Esophagus (tissue), 2 donors: ENCODE results near the gene TRIM6. TPM values are rescaled to one million over a fixed set of nuclear protein-coding genes. Genes with fewer than 3 reads are reported as not detected.

ENCODE experiments used
- H3K27ac ChIP-seq, 2 donors: one replicate each; pipeline ENCODE4 v1.5.1; 2013; ENCODE audit warnings: low read depth in 2 of 2, mild to moderate bottlenecking in 2 of 2, inconsistent platforms in 1 of 2, low read length in 1 of 2, moderate library complexity in 1 of 2
- H3K27me3 ChIP-seq, 2 donors: one replicate each; pipeline ENCODE4 v1.6.1; 2013; ENCODE audit warnings: low read length in 2 of 2, control low read depth in 1 of 2, mild to moderate bottlenecking in 1 of 2; ENCODE audit not compliant: insufficient read depth in 2 of 2, control insufficient read depth in 1 of 2
- H3K36me3 ChIP-seq, 2 donors: one replicate each; pipeline ENCODE4 v1.6.1; 2013; ENCODE audit warnings: low read length in 1 of 2; ENCODE audit not compliant: control insufficient read depth in 2 of 2, insufficient read depth in 2 of 2
- H3K4me1 ChIP-seq, 2 donors: one replicate each; pipeline ENCODE4 v1.6.1; 2013; ENCODE audit warnings: low read length in 1 of 2; ENCODE audit not compliant: control insufficient read depth in 2 of 2, insufficient read depth in 2 of 2
- H3K4me3 ChIP-seq, 2 donors: one replicate each; pipeline ENCODE4 v1.5.1; 2013; ENCODE audit warnings: low read length in 2 of 2, mild to moderate bottlenecking in 2 of 2, low read depth in 1 of 2, moderate library complexity in 1 of 2
- H3K9me3 ChIP-seq, 2 donors: one replicate each; pipeline ENCODE4 v1.6.1; 2013; ENCODE audit warnings: mild to moderate bottlenecking in 2 of 2, low read depth in 1 of 2, low read length in 1 of 2, moderate library complexity in 1 of 2; ENCODE audit not compliant: control insufficient read depth in 2 of 2, insufficient read depth in 1 of 2
- WGBS, 2 donors: extraction: QIAGEN DNeasy Blood & Tissue Kit; methylation state at CpG; one replicate each; pipeline ENCODE4 v1.1.7; 2013; 5-methylcytosine and 5-hydroxymethylcytosine counted together
- polyA plus RNA-seq, 2 donors: library from polyadenylated mRNA; stranded (reverse); fragments of 200-250 nt; gene quantifications; one replicate each; pipeline ENCODE4 v1.2.3, GENCODE V29; 2013
- donor health status: healthy with polysubstance abuse.
- donor health status: Bipolar disorder and iron deficiency.

TRIM6 gene
- polyA plus RNA-seq, 2 donors = 4.9 to 5.2 TPM

DNA sequence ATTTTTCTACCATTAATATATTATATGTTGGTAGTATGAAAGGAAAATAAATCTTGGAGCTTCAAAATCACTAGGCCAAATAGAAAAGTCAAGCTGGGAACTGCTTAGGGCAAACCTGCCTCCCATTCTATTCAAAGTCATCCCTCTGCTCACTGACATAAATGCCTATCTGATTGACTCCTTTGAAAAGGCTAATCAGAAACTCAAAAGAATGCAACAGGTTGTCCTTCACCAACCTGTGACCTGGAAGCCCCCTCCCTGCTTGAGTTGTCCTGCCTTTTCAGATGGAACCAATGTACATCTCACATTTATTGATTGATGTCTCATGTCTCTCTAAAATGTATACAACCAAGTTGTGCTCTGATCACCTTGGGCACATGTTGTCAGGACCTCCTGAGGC lies 25.1 kb downstream of the TRIM6 start:
- Histone ChIP-seq H3K27me3 (no peaks in the 10 kb centered on the region), H3K27ac (peak overlapping the region; percentile 3 to 30), H3K4me1 (peaks cover 3 to 5% of the 10 kb centered on the region in 2 donors), H3K9me3 (no peaks in the 10 kb centered on the region), H3K4me3 (no peak overlapping the region), H3K36me3 (no peaks in the 10 kb centered on the region)

- H3K27ac ChIP-seq = no peak overlapping the region
- no peaks in the 10 kb centered on the region for H3K27me3 ChIP-seq
- no peaks in the 10 kb centered on the region for H3K36me3 ChIP-seq
- no peaks in the 10 kb centered on the region for H3K9me3 ChIP-seq
- WGBS, 2 donors = 87 to 94% methylated on average over 3 of the region's 3 CpGs
- peaks cover 3 to 5% of the 10 kb centered on the region in 2 donors for H3K4me1 ChIP-seq
- no peak overlapping the region for H3K4me3 ChIP-seq
These were observed 26.4 kb downstream of the TRIM6 start for GRCh38 chr11:5622802-5623201.

DNA sequence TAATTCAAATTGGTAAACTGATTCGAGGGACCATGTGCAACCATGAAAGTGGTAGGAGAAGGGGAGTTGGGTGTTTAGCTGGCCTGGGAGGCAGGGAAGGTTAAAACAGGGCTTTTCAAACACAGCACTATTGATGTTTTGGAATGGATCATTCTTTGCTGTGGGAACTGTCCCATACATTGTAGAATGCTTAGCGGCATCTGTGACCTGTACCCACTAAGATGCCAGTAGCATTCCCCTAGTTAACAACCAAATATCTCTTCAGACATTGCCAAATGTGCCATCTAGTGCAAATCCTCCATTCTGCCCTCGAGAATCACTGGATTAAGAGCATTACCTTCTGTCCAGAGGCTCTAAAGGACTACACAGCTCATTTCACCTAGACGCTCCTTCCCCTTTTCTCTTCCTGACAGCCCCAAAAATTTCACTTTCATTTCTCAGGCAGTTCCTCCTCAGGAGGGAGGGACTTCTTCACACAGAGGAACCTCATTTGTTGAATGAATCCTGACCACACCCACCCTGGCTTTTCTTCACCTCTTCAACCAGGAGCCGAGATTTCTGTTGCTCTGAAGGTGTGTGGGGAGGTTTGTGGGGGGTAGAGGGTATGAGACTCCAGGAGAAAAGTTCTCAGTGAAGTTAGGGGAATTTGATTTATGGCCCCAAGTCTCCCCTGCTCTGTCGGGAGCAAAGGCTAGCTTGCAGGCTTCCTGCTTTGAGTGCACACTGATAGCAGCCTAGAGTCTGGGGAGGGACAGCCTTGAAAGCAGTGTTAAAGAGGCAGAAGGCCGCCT lies 28.2 kb downstream of the TRIM6 start, which contains the start of gene TRIM34:
Gene TRIM34 (plus strand): TSS at position 513 of the 791 bp plus-strand sequence. CDS start 7,331 bp downstream, outside the sequence.
- no peaks in the 10 kb centered on the region for H3K36me3 ChIP-seq
- H3K9me3 ChIP-seq = no peaks in the 10 kb centered on the region
- no peaks in the 10 kb centered on the region for H3K27me3 ChIP-seq
- H3K4me1 ChIP-seq = peaks cover 3 to 5% of the 10 kb centered on the region in 2 donors
- H3K27ac ChIP-seq = peak within 1 kb of the TSS; percentile 62 to 69
- peak within 1 kb of the TSS; percentile 48 to 64 for H3K4me3 ChIP-seq
- WGBS, 2 donors = 13 to 14% methylated on average over 7 of the region's 7 CpGs

DNA sequence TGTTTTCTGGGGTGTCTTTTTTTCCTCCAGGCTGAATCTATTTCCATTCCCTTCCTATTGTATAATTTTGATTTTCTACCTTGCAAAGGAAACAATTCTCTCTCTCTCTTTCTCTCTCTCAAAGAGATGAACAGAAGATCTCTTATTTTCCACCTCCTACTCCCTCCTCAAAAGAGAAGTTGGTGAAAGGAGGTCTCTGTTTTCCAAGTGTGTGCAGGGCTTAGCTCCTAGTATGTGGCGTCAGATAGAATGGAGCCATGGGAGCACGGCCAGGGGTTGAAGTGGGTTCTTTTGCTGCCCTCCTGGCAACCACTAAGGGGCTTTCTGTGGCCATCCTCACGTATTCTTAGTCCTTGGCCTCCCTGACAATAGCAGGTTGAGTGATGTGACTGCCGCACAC lies 28.8 kb downstream of the TRIM6 start:
- Histone ChIP-seq H3K27me3 (no peaks in the 10 kb centered on the region), H3K4me3 (peak overlapping the region; percentile 48 to 64), H3K4me1 (peaks cover 3 to 5% of the 10 kb centered on the region in 2 donors), H3K27ac (peak overlapping the region; percentile 62 to 69), H3K9me3 (no peaks in the 10 kb centered on the region), H3K36me3 (no peaks in the 10 kb centered on the region)
- WGBS, 2 donors = 12 to 22% methylated on average over 4 of the region's 4 CpGs

DNA sequence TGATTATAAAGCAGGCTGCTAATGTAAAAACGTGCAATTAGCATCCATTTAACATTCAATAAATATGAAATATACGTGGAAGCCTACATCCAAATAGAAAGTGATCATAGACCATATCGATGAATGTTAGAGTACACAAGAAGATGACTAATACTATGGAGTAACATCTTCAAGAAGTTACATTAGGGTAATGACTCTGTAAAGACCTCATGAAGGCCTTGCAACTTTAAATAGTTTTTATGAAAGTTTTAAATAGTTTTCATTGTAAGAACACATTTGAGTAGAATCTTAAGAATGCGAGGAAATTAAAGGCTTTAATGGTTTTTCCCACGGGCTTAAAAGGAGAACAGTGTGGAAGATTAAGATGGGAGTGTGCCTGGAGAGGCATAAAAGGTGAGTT lies 29.8 kb downstream of the TRIM6 start:
- peaks cover 3 to 5% of the 10 kb centered on the region in 2 donors for H3K4me1 ChIP-seq
- H3K27me3 ChIP-seq = no peaks in the 10 kb centered on the region
- no peak overlapping the region for H3K4me3 ChIP-seq
- H3K9me3 ChIP-seq = no peaks in the 10 kb centered on the region
- 69 to 70% methylated on average over 5 of the region's 5 CpGs for WGBS, 2 donors
- H3K27ac ChIP-seq = peak overlapping the region in 1 of 2 donors; percentile 16
- H3K36me3 ChIP-seq = no peaks in the 10 kb centered on the region

- no peaks in the 10 kb centered on the region for H3K9me3 ChIP-seq
- H3K4me3 ChIP-seq = no peak overlapping the region
- H3K36me3 ChIP-seq = peaks cover 3 to 6% of the 10 kb centered on the region in 2 donors
- no peaks in the 10 kb centered on the region for H3K4me1 ChIP-seq
- 82 to 85% methylated on average over 2 of the region's 2 CpGs for WGBS, 2 donors
- H3K27me3 ChIP-seq = no peaks in the 10 kb centered on the region
- H3K27ac ChIP-seq = no peak overlapping the region
These were observed 35.0 kb downstream of the TRIM6 start for GRCh38 chr11:5631417-5631816.

GRCh38 chr11:5631969-5632635 lies 35.7 kb downstream of the TRIM6 start:
- H3K27me3 ChIP-seq = no peaks in the 10 kb centered on the region
- no peaks in the 10 kb centered on the region for H3K9me3 ChIP-seq
- no peak overlapping the region for H3K4me3 ChIP-seq
- H3K36me3 ChIP-seq = peaks cover 3 to 6% of the 10 kb centered on the region in 2 donors
- WGBS, 2 donors = 86 to 87% methylated on average over 5 of the region's 5 CpGs
- H3K4me1 ChIP-seq = no peaks in the 10 kb centered on the region
- no peak overlapping the region for H3K27ac ChIP-seq

GRCh38 chr11:5639953-5640352 lies 43.5 kb downstream of the TRIM6 start:
- H3K27ac ChIP-seq = no peak overlapping the region
- H3K4me1 ChIP-seq = no peaks in the 10 kb centered on the region
- H3K4me3 ChIP-seq = no peak overlapping the region
- H3K9me3 ChIP-seq = no peaks in the 10 kb centered on the region
- H3K27me3 ChIP-seq = no peaks in the 10 kb centered on the region
- peaks cover 2 to 4% of the 10 kb centered on the region in 2 donors for H3K36me3 ChIP-seq
- WGBS, 2 donors = 68 to 75% methylated on average over 1 of the region's 1 CpG

- Histone ChIP-seq H3K4me3 (no peak overlapping the region), H3K36me3 (peaks cover 2 to 4% of the 10 kb centered on the region in 2 donors), H3K27ac (no peak overlapping the region), H3K9me3 (no peaks in the 10 kb centered on the region), H3K27me3 (no peaks in the 10 kb centered on the region), H3K4me1 (no peaks in the 10 kb centered on the region)
These were observed 47.1 kb downstream of the TRIM6 start for GRCh38 chr11:5643585-5643984.
